ENCODE data around the gene DSC1.
"Not testable (repeated sequence)": the region's sequence is repeated elsewhere in the genome, so short reads cannot be mapped to it uniquely, and the experiment has no call there.

The DSC1 gene

DNA sequence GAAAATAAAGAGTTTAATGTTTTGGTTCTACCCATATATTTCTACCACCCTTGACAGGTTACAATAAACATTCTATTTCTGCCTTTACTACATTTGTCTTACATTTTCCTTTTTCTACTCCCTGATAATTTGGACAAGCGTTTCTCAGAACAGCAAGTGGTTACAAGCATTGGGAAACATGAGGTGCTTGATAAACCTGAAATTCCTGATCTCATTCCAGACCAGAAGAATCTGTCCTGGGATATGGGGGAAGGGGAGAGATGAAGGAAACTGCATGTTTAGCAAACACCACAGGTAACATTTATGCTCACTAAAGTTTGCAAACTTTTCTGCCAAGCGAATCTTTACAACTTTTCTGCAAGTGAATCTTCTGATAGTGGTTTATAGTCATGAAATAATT is 28.3 kb upstream of the DSC1 start:
- Histone ChIP-seq H3K27ac (no peak overlapping the region), H3K36me3 (no peaks in the 10 kb centered on the region), H3K4me1 (ENCODE audit: control insufficient read depth in 1 of 2, insufficient read depth in 1 of 2, low read depth in 1 of 2, low read length in 1 of 2) (no peaks in the 10 kb centered on the region), H3K9me3 (no peaks in the 10 kb centered on the region), H3K4me3 (ENCODE audit: low read depth in 1 of 2, low read length in 1 of 2) (no peak overlapping the region), H3K27me3 (no peaks in the 10 kb centered on the region)
- TF ChIP-seq CTCF (IDR thresholded peaks at IDR 0.05) = no peak

- no peak overlapping the region for H3K27ac ChIP-seq
- H3K27me3 ChIP-seq = no peaks in the 10 kb centered on the region
- H3K36me3 ChIP-seq = no peaks in the 10 kb centered on the region
- TF ChIP-seq CTCF (IDR thresholded peaks at IDR 0.05) = no peak
- H3K4me3 ChIP-seq (ENCODE audit: low read depth in 1 of 2, low read length in 1 of 2) = no peak overlapping the region
- no peaks in the 10 kb centered on the region for H3K4me1 ChIP-seq (ENCODE audit: control insufficient read depth in 1 of 2, insufficient read depth in 1 of 2, low read depth in 1 of 2, low read length in 1 of 2)
- H3K9me3 ChIP-seq = no peaks in the 10 kb centered on the region
Measured at GRCh38 chr18:31189757-31190156, 27.1 kb upstream of the DSC1 start.

- TF ChIP-seq CTCF (IDR thresholded peaks at IDR 0.05) = no peak
- Histone ChIP-seq H3K4me3 (ENCODE audit: low read depth in 1 of 2, low read length in 1 of 2) (no peak overlapping the region), H3K27ac (no peak overlapping the region), H3K36me3 (no peaks in the 10 kb centered on the region), H3K27me3 (no peaks in the 10 kb centered on the region), H3K9me3 (no peaks in the 10 kb centered on the region), H3K4me1 (ENCODE audit: control insufficient read depth in 1 of 2, insufficient read depth in 1 of 2, low read depth in 1 of 2, low read length in 1 of 2) (no peaks in the 10 kb centered on the region)
Measured at GRCh38 chr18:31185186-31185950, 22.7 kb upstream of the DSC1 start.

DNA sequence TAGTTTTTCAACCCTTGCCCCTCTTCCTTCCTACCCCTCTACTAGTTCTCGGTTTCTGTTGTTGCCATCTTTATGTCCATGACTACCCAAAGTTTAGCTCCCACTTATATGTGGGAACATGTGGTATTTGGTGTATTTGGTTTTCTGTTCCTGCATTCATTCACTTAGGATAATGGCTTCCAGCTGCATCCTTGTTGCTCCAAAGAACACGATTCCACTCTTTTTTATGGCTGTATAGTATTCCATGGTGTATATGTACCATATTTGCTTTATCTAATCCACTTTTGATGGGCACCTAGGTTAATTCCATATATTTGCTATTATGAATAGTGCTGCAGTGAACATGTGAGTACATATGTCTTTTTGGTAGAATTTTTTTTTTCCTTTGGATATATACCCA is 20.6 kb upstream of the DSC1 start:
- Histone ChIP-seq H3K27me3 (no peaks in the 10 kb centered on the region), H3K36me3 (no peaks in the 10 kb centered on the region)

GRCh38 chr18:31177369-31177768 is 14.7 kb upstream of the DSC1 start:
- H3K4me3 ChIP-seq (ENCODE audit: low read depth in 1 of 2, low read length in 1 of 2); H3K27me3 ChIP-seq; H3K27ac ChIP-seq; H3K9me3 ChIP-seq; H3K36me3 ChIP-seq; H3K4me1 ChIP-seq (ENCODE audit: control insufficient read depth in 1 of 2, insufficient read depth in 1 of 2, low read depth in 1 of 2, low read length in 1 of 2): not testable (repeated sequence)

More for the DNA sequence above, 20.6 kb upstream of the DSC1 start:
- Histone ChIP-seq H3K4me3 (ENCODE audit: low read depth in 1 of 2, low read length in 1 of 2) (no peak overlapping the region), H3K9me3 (no peaks in the 10 kb centered on the region), H3K4me1 (ENCODE audit: control insufficient read depth in 1 of 2, insufficient read depth in 1 of 2, low read depth in 1 of 2, low read length in 1 of 2) (no peaks in the 10 kb centered on the region), H3K27ac (no peak overlapping the region)
- no peak for TF ChIP-seq CTCF (IDR thresholded peaks at IDR 0.05)

DNA sequence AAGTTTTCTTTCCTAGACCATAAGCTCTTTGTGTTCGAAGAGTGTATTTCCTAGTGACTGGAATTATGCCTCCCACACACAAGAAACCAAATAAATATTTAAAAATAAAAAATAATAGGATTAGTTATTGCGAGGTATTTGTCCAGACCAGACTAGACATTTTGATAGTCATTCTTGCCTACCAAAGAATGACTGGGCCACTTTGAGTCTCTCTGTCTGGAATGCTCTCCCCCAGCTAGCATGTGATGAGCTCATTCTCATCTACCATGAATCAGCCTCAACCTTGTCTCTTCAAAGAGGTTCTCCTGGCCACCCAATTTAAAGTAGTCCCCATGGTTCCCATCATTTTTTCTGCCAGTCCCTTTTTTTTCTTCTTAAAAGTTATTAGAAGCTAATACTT is 13.9 kb upstream of the DSC1 start:
- TF ChIP-seq CTCF (IDR thresholded peaks at IDR 0.05) = no peak
- H3K4me1 ChIP-seq (ENCODE audit: control insufficient read depth in 1 of 2, insufficient read depth in 1 of 2, low read depth in 1 of 2, low read length in 1 of 2) = no peaks in the 10 kb centered on the region
- H3K36me3 ChIP-seq = no peaks in the 10 kb centered on the region
- H3K9me3 ChIP-seq = no peaks in the 10 kb centered on the region
- H3K27me3 ChIP-seq = no peaks in the 10 kb centered on the region
- no peak overlapping the region for H3K4me3 ChIP-seq (ENCODE audit: low read depth in 1 of 2, low read length in 1 of 2)
- no peak overlapping the region for H3K27ac ChIP-seq

Data from neutrophil (primary cell).